HG02885 (cell line): ENCODE data around the gene ERFL.
"Not testable (repeated sequence)": the region's sequence is repeated elsewhere in the genome, so short reads cannot be mapped to it uniquely, and the experiment has no call there.

ENCODE experiments used
- ATAC-seq: cut with Tn5 transposase; IDR thresholded peaks from one replicate; pipeline ENCODE4 v1.9.1; 2021; ENCODE audit warnings: mild to moderate bottlenecking; ENCODE audit not compliant: unreplicated experiment, poor library complexity

The ERFL gene

DNA sequence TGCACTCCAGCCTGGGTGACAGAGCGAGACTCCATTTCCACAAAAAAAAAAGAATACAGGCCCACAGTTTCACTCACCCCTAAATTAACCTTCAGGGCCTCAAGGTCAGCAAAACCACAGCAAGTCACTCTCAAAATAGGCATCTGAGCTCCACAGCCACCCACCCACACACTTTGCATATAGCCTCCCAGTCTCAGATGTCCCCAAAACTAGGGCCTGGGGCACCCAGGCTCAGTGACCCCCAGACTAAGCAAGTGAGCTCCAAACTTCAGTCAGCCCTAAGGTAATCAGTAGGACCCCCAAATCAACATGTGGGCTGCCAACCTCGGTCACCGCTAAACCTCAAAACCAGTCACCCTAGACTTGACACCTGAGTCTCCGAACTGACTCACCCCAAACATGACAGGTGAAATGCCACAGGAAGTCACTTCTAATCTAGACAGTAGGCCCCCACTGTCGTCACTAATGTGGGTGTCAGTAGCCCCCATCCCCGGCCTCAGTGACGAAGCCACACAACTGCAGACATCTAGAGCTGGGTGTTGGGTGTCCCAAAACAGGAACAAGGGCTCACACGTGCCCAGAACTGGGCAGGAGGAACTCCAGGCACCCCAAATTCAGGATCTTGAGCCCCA, 17.0 kb upstream of the ERFL start:
- ATAC-seq = peak; percentile 79

DNA sequence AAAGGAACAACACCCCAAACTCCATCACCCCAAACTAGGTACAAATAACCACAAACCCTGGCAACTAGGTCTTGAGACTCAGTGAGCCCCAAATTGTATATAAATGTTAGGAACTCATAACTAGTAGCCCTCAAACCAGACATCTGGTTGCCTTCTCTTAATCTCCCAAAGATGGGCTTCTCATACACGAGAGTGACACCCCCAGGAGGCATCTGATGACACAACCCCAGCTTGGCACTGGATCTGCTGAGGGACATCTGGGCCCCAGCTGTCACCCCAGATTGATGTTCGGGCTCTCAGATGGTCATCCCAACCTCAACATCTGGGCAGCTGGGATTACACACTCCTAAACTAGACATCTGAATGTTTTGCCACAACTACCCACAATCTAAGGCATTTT, 16.1 kb upstream of the ERFL start:
- no peak for ATAC-seq

DNA sequence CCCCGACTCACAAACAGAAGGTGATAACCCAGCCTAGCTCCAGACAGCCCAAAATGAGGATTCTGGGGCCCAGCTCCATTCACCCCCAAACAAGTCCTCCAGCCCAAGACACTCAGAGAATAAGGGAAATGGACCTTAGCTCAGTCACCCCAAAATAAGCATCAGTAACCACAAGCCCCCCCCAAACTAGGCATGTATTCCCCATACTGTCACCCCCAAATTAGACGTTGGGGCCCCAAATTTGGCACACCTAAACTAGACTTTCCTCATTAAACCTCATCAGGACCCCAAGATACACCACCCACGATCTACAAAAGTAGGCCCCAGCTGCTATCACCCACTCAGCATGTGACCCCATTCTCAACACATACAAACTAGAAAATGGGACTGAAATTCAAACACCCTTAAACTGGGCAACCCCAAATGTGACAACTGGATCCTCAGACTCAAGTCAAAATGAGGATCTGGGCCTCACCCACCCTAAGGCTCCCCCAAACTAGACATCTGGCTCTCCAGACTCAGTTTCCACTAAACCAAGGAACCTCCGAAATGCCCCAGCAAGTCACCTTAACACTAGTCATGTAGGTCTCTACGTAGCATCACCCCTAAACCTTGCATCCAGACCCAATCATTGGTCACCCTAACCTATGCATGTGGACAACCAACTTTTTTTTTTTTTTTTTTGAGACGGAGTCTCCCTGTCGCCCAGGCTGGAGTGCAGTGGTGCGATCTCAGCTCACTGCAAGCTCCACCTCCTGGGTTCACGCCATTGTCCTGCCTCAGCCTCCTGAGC, 13.4 kb upstream of the ERFL start:
- no peak for ATAC-seq

DNA sequence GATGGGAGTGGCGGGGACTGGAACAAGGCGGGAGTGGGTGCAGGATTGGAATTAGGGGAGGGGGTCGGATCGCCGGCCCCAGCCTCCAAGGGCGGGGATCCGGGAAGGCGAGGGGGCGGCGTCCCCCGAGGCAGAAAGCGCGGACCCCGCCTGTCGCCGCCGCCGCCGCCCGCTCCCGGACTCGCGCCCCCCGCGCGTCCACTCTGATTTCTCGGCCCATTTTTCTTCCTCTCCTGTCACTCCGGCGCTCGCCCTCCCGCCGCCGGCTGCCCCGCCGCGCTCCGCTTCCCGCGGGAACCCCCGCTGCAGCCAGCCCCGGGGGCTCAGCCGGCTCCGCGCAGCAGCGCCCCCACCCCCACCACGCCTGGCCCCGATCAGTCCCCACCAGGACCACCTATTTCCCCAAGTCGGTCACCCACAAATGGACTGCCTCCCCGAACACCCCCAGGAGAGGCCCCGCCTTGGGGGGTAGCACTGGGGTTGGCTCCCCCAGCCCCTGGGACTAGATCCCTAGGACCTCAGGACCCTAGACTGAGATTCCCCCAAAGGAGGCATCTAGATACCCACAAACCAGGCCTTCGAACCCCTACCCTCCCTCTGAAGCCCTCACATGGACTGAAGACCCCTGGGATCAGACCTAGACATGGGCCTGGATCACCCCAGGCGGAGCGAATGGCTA, 12.6 kb upstream of the ERFL start:
- ATAC-seq = no peak

DNA sequence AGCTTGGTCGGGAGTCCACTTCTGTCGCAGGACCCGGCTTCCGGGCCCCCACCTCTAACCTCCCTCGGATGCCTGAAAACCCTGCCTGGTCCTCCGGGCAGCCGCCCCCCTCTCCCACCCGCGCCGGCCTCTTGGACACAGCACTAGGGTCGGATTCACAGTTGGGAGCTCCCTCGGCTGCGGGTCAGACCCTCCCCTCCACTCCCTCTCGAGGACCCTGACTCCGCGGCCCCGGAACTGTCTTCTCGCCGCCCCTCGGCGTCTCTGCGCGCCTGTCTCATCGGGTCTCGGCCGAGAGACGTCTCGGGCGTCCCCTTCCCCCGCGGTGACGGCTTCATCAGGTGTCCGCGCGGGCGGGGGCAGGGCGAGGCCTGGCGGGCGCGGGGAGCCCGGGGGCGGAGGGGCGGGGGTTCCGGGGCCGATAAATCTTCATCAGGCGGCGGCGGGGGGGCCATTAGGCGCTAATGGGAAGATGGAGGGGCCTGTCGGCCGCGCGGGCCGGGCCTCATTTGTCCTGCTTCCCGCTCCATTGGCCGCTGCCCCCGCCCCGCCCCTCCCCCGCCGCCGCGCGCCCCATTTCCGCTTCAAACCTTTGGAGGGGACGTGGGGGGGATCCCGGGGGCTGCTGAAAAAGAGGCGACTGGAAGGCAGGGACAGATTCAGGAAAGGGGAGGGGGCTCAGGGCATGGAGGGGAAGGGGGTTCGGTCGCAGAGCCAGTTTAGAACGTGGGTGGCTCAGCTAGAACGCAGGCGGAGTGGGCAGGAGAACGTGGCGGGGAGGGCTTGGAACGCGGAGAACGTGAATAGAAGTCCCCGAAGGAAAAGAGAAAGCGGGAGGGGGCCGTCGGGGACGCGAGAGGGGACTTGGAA, 11.8 kb upstream of the ERFL start:
- no peak for ATAC-seq

DNA sequence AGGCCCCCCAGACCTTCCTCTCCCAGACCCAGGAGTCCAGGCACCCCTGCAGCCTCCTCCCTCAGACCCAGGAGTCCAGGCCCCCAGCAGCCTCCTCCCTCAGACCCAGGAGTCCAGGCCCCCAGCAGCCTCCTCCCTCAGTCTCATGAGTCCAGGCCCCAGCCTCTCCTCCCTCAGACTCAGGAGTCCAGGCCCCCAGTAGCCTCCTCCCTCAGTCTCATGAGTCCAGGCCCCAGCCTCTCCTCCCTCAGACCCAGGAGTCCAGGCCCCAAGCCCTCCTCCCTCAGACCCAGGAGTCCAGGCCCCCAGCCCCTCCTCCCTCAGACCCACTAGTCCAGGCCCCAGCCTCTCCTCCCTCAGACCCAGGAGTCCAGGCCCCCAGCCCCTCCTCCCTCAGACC, 11.0 kb upstream of the ERFL start:
- ATAC-seq = not testable (repeated sequence)

DNA sequence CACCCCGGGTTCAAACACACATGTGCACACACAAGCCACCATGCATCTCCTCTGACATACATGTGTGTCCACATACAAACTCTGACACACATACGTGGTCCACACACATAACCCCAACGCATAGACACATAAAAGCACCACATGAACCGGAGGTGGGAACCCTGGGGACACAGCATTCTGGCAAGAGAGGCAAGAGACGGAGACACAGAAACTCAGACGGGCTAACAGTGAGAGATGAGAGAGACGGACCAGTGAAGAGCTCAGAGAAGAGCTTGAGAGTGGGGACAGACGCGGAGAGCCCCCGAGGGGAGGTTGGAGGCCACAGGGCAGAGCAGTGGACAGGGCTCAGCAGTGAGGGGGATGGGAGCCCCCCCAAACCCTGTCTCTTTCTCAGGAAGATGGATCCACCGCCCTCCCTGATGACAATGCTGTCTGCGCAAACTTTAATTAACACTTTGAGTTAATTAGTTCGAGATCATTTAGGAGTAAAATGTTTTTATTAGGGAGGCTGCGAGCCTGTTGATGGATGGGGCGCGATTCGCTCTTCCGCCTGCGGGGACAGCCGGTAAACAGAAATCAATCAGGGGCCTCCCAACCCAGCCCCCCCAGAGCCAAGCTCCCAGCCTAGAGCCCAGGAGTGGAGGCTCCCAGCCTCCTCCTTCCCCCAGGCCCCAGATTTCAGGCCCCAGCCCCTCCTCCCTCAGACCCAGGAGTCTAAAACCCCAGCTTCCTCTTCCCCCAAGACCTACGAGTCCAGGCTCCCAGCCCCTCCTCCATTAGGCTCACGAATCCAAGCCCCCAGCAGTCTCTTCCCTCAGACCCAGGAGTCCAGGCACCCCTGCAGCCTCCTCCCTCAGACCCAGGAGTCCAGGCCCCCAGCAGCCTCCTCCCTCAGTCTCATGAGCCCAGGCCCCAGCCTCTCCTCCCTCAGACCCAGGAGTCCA, 9.5 kb upstream of the ERFL start:
- ATAC-seq = no peak

DNA sequence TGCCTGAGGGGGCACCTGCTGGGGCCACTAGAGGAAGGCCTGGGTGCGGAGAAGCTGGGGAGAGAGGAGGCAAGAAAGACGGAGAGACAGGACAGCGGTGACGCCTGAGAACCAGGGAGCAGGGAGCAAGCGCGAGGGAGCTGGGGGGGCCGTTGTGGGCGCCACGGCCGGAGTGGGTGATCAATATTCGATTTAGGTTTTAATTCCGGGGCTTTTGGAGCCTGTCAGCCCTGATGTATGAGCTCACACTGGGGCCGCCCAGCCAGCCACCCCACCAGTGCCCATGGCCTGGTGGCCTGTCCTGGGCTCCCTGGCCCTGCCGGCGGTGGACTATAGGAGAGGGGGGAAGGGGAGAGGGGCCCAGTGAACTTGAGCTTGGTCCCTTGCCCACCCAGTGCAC, 8.7 kb upstream of the ERFL start:
- ATAC-seq = no peak

DNA sequence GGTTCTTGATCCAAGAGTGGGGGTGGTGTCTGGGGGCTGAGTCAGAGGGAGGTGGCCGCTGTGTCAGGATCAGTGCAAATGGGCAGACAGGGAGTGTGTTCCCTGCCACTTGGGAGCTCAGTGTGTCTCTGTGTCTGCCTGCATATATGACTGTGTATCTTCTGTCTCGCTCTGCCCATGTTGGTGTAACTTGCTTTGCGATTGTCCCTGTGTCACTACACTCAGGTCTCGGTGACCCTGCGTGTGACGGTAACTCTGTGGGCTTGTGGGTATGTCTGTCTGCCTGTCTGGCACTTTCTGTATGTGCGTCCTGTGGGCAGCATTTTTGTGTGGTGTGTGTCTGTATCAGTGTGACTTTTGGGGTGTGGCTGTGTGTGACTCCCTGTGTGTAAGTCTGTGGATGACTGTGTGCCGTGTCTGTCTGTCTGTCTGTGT, 8.2 kb upstream of the ERFL start:
- no peak for ATAC-seq

DNA sequence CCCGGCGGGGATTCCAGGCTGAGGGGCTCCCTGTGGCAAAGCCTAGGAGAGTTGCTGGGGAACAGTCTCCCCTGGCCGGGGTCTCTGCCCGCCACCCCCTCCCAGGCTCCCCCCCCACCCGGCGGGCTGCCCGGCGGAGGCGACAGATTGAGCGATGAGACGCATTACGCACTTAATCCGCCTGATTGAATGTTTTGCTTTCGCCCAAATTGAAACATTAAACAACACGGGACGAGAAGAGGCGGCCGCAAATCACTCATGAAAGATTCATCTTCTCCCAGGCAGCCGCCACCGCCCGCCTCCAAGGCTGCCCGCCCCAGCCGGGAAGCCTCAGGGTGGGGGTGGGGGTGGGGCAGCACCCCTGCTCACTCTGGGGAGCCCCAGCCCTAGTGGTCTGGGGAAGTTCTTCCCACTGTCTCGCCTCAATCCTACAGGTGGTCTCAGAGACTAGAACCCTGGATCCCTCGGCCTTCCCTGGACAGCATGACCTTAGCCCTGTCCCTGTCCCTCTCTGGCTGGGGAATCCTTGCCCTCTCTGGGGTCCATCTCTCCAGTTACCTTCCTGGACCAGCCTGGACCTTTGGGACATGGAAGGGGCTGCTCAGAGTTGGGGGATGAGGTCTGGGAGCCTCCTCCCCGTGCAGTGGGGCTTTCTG, 7.6 kb upstream of the ERFL start:
- no peak for ATAC-seq

DNA sequence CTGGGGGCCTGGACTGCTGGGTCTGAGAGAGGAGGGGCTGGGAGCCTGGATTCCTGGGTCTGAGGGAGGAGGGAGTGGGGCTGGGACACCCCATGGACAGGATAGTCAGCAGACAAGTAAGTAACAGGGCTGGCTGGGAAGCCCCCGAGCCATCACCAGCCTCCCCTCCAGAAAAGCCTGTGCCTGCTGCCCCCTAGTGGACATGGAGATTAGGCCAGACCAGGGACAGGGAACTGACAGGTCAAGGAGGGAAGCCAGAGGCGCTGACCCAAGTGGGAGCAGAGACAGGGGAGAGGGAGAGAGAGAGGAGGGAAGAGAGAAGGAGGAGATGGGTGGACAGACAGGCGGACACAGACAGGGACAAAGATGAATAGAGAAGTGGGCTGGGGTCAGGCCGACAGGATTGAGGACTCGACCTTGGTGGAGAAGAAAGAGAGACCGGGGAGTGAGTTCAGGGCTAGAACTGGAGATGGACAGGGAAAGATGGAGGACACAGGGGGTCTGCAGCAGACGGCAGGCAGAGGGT, 6.7 kb upstream of the ERFL start:
- ATAC-seq = no peak

DNA sequence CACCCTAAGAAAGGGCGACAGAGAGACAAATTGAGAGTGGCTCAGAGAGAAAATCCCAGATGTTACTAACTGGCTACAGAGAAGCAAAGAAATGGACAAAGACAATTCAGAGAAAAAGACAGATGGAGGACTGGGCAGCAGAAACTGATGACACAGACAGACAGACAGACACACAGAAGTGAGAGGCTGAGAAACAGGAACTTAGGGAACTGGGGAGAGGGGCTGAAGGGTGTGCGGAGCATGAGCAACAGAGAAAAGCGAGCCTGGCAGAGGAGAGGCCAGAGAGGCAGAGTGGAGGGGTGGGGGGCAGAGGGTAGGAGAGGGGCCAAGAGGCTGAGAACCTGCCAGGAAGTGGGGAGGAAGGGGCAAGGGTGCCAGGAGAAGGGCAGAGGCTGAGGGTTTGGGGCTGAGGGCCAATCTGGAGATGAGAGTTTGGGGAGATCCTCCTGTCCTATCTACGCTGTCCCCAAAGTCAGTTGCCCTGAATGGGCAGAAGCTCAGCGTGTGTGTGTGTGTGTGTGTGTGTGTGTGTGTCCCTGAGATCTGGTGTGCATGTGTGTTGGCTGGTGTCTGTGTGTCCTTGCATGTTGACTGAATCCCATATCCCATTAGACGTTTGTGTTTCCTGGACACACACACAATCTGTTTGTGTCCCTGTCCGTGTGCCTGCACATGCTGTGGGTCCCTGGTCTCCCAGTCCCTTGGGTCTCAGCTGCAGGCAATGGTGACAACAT, 5.6 kb upstream of the ERFL start:
- ATAC-seq = no peak

DNA sequence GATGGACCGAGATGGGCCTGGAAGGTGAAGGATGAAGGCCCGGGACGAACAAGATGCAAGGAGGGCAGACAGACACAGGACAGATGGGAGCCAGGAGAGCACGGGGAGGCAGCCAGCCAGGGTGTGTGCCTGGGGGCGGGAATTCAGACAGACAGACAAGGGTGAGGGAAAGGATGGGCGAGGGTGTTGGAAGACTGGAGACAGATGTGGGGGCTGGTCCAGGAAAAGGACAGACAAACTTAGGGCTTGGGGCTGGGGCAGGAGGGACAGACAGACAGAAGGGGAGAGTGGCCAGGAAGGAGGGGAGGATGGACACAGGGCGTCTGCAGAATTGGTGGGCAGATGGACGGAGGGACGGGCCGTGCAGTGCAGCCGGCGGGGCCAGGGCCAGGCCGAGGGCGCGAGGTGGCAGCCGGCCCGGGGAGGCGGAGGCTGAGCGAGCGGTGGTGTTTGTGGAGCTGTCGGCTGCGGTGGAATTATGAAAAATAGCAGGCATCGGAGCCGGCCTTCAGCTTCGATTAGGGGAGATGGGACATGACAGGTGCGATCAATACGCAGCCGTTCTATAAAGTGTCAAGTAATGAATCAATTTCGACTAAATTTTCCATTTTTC, 4.6 kb upstream of the ERFL start:
- ATAC-seq = no peak

DNA sequence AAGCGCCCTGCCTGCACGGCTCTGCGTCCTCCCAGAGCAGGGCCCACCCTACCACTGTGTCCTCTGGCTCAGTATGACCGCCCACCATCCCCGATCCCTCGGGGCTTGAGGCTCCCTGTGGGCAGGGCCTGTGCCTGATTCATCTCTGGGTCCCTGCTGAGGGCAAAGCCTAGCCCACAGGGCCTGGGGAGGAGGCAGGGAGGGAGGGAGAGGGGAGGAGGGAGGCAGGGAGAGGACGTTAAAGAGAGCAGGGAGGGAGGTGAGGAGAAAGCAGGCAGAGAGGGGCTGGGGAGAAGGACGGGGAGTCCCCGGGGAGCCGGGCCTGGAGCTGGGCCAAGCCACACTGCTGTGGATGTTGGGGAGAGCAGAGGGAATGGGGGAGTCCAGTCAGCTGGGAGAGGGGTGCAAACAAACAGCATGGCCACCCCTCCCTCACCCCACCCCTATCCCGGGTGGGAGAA, 4.0 kb upstream of the ERFL start:
- no peak for ATAC-seq

DNA sequence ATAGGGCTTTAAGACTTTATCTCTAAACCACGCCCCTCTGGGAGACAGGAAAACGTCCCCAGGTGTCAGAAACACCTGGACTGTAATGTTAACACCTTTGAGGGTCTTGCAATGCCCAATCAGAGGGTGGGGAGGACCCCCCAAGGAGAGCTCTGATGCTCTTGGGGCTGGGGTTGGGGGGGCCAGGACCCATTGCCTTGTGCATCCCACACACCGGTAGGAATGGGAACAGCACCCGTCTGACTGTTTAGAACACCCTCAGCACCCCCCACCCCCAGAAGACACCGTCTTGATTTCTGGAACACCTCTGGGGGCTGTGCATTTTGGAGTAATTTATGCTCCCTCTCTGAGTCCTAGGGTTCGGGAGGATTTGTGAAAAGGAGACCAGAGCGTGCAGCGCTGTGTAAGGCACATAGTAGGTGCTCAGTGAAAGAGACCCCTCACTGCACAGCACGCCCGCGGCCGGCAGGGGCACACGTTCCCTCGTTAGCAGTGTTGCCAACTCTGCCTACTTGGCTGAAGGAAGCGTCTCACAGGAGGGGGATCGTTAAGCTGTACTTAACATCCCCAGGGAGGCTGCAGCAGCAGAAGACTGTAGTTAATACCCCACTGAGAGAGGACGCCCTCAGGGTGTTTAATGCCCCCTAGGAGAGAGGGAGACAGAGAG, 2.8 kb upstream of the ERFL start:
- no peak for ATAC-seq

DNA sequence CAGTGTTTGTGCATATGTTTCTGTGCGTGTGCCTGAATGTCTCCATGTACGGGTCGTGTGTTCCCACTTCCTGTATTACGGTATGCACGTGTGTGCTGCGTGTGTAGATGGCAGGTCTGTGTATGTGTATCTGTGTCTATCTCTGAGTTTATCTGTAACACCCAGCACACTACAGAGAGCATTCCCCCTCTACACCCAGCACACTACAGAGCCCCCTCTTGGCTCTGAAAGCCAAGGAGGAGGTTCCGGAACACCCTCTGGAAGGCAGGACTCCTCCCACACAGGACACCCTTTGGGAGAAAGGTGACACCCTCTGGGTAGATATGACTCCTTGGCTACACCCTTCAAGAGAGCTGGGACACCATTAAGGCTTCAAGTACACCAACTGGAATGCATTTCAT, 2.1 kb upstream of the ERFL start:
- ATAC-seq = no peak

DNA sequence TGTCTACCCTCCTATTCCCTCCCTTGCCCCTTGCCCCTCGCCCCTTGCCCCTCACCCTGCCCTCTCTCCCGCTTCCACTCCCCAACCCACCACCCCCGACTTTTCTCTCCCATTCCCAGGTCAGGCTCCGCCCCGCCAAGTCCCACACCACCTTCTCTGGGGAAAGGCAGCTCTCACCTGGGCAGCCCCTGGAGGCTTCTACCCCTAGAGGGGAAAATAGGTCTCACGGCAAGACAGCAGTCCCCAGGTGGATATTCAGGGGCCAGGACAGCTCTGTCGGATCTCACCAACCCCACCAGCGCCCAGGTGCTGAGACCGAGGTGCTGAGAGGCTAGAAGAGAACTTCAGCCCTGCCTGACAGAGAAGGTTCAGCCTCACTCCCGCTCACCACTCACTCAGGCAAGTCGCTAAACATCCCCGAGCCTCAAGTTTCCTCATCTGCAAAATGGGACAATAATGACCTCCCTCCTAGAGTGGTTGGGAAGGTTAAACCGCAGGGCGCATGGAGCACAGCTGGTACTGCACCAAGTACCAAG, 1.4 kb upstream of the ERFL start:
- no peak for ATAC-seq
